Superior temporal gyrus (tissue), 1 donor: ENCODE data around the gene PANK1.

Experiments
- DNase-seq: peaks from one replicate; pipeline ENCODE4 v3.0.0-alpha.2; 2016; ENCODE audit errors: extremely low spot score

Gene PANK1

DNA sequence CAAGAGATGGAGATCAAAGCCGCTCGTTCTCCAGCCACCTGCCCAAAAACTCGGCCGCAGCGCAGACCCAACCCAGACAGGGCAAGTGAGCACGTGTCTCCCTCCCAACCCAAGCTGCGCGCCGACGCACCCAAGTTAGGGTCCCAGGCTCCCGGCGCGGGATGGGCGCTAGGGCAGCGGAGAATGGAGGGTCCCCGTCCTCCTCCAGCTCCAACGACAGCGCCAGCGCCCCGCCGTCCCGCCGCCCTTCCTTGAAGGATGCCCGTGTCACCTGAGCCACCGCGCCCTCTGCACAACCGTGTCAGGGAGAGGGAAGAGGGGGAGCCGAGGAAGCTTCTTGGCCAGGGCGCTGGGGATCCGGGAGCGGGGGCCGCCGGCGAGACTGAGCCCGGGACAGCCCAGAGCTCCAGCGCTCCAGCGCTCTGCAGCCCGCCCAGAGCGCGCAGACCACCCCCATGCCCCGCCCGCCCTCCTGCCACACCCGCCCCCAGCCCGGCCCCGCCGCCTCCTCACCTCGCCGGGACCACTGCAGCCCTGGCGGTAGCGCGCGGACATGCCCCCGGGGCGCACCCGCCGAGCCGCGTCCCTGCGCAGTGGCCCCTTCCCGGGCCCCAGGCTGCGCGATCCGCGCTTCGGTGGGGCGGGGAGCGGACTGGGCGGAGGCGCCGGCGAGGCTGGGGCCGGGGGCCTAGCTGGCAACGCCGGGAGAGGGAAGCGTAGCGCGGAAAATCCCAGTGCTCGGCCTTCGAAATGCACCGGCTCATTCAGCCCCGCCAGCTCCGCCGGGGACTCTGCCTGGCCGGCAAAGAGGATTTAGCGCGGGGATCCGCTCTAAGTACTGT, 109.7 kb downstream of the PANK1 start, which contains the start of gene SLC16A12:
Gene SLC16A12 (minus strand): TSS at position 424 of the 842 bp plus-strand sequence. CDS start 73,016 bp downstream, outside the sequence.
- DNase-seq = no peak

DNA sequence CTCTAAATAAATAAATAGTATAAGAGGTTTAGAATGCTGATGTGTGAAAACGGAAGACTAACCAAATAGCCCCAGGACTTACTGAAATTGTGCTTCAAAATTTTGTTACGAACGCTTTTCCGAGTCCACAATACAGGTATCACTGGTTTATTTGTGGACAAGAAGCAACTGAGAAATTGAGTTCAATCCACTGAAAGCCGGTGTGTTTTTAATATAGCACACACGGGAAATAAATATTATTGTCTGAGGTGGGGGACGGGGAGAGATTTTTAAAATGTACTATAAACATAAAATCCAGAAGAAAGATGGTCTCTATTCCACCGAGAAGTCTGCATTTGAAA, 110.2 kb downstream of the PANK1 start:
- DNase-seq = no peak
